Measurements from ENCODE around the gene CMTM1. TPM values are rescaled to one million over a fixed set of nuclear protein-coding genes. Genes with fewer than 3 reads are reported as not detected.
A peak's percentile ranks its signal among the peaks of the same experiment; 100 is the strongest.
"Not testable (repeated sequence)": the region's sequence is repeated elsewhere in the genome, so short reads cannot be mapped to it uniquely, and the experiment has no call there.

The CMTM1 gene
- total RNA-seq, 2 donors from 2014 or later: 7.2 to 11.6 TPM

GRCh38 chr16:66610111-66610820, 44.0 kb downstream of the CMTM1 start:
- no peak overlapping the region for H3K4me3 Mint-ChIP-seq
- DNase-seq (ENCODE audit: low spot score) (no peak), ATAC-seq (no peak)
- no peaks in the 10 kb centered on the region for H3K27me3 Mint-ChIP-seq
- no peak overlapping the region for H3K27ac Mint-ChIP-seq
- H3K36me3 Mint-ChIP-seq: no peaks in the 10 kb centered on the region
- no peaks in the 10 kb centered on the region for H3K9me3 Mint-ChIP-seq
- H3K4me1 Mint-ChIP-seq (ENCODE audit: low read depth in 2 of 2): peaks cover 14 to 17% of the 10 kb centered on the region in 2 donors

- not testable (repeated sequence) for H3K36me3 Mint-ChIP-seq; H3K27ac Mint-ChIP-seq; H3K9me3 Mint-ChIP-seq; ATAC-seq; H3K27me3 Mint-ChIP-seq; H3K4me3 Mint-ChIP-seq; DNase-seq (ENCODE audit: low spot score)
- peaks cover 5 to 12% of the 10 kb centered on the region in 2 donors for H3K4me1 Mint-ChIP-seq (ENCODE audit: low read depth in 2 of 2)
Measured at GRCh38 chr16:66611911-66612310, 45.7 kb downstream of the CMTM1 start.

GRCh38 chr16:66612422-66612821, 46.2 kb downstream of the CMTM1 start:
- Mint-ChIP-seq H3K27ac (no peak overlapping the region), H3K27me3 (no peaks in the 10 kb centered on the region), H3K4me1 (ENCODE audit: low read depth in 2 of 2) (peaks cover 5 to 12% of the 10 kb centered on the region in 2 donors), H3K9me3 (no peaks in the 10 kb centered on the region), H3K36me3 (no peaks in the 10 kb centered on the region), H3K4me3 (no peak overlapping the region)
- DNase-seq (ENCODE audit: low spot score) (no peak), ATAC-seq (no peak)

- no peaks in the 10 kb centered on the region for H3K36me3 Mint-ChIP-seq
- H3K4me1 Mint-ChIP-seq (ENCODE audit: low read depth in 2 of 2): peaks cover 0 to 7% of the 10 kb centered on the region in 2 donors
- no peak overlapping the region for H3K4me3 Mint-ChIP-seq
- H3K27me3 Mint-ChIP-seq: no peaks in the 10 kb centered on the region
- no peak for DNase-seq (ENCODE audit: low spot score)
- H3K9me3 Mint-ChIP-seq: no peaks in the 10 kb centered on the region
- ATAC-seq: peak in 1 of 2 donors; percentile 20
- no peak overlapping the region for H3K27ac Mint-ChIP-seq
Measured at GRCh38 chr16:66614161-66614802, 48.0 kb downstream of the CMTM1 start.

GRCh38 chr16:66616169-66616568, 49.9 kb downstream of the CMTM1 start:
- H3K4me3 Mint-ChIP-seq: no peak overlapping the region
- no peaks in the 10 kb centered on the region for H3K9me3 Mint-ChIP-seq
- no peaks in the 10 kb centered on the region for H3K36me3 Mint-ChIP-seq
- no peak for DNase-seq (ENCODE audit: low spot score)
- H3K27me3 Mint-ChIP-seq: no peaks in the 10 kb centered on the region
- H3K4me1 Mint-ChIP-seq (ENCODE audit: low read depth in 2 of 2): peaks cover 0 to 2% of the 10 kb centered on the region in 2 donors
- no peak for ATAC-seq
- no peak overlapping the region for H3K27ac Mint-ChIP-seq

GRCh38 chr16:66616592-66616991, 50.4 kb downstream of the CMTM1 start:
- no peaks in the 10 kb centered on the region for H3K9me3 Mint-ChIP-seq
- DNase-seq (ENCODE audit: low spot score) (no peak), ATAC-seq (no peak)
- H3K36me3 Mint-ChIP-seq: no peaks in the 10 kb centered on the region
- H3K27me3 Mint-ChIP-seq: no peaks in the 10 kb centered on the region
- H3K4me1 Mint-ChIP-seq (ENCODE audit: low read depth in 2 of 2): peaks cover 0 to 2% of the 10 kb centered on the region in 2 donors
- no peak overlapping the region for H3K4me3 Mint-ChIP-seq
- H3K27ac Mint-ChIP-seq: no peak overlapping the region

- H3K9me3 Mint-ChIP-seq: no peaks in the 10 kb centered on the region
- no peaks in the 10 kb centered on the region for H3K36me3 Mint-ChIP-seq
- no peaks in the 10 kb centered on the region for H3K27me3 Mint-ChIP-seq
- no peak overlapping the region for H3K27ac Mint-ChIP-seq
- ATAC-seq (no peak), DNase-seq (ENCODE audit: low spot score) (no peak)
- H3K4me3 Mint-ChIP-seq: no peak overlapping the region
- peaks cover 0 to 2% of the 10 kb centered on the region in 2 donors for H3K4me1 Mint-ChIP-seq (ENCODE audit: low read depth in 2 of 2)
Measured at GRCh38 chr16:66617010-66617434, 50.8 kb downstream of the CMTM1 start.

- Mint-ChIP-seq H3K27me3 (no peaks in the 10 kb centered on the region), H3K4me1 (ENCODE audit: low read depth in 2 of 2) (peaks cover 0 to 2% of the 10 kb centered on the region in 2 donors), H3K36me3 (no peaks in the 10 kb centered on the region), H3K9me3 (no peaks in the 10 kb centered on the region), H3K27ac (no peak overlapping the region), H3K4me3 (no peak overlapping the region)
- ATAC-seq (no peak), DNase-seq (ENCODE audit: low spot score) (no peak)
Measured at GRCh38 chr16:66617728-66618127, 51.5 kb downstream of the CMTM1 start.

- no peak overlapping the region for H3K27ac Mint-ChIP-seq
- peaks cover 0 to 2% of the 10 kb centered on the region in 2 donors for H3K4me1 Mint-ChIP-seq (ENCODE audit: low read depth in 2 of 2)
- DNase-seq (ENCODE audit: low spot score) (no peak), ATAC-seq (no peak)
- H3K36me3 Mint-ChIP-seq: no peaks in the 10 kb centered on the region
- H3K4me3 Mint-ChIP-seq: no peak overlapping the region
- H3K9me3 Mint-ChIP-seq: no peaks in the 10 kb centered on the region
- no peaks in the 10 kb centered on the region for H3K27me3 Mint-ChIP-seq
Measured at GRCh38 chr16:66618588-66619375, 52.5 kb downstream of the CMTM1 start.

- DNase-seq (ENCODE audit: low spot score) (no peak), ATAC-seq (no peak)
- Mint-ChIP-seq H3K27me3 (no peaks in the 10 kb centered on the region), H3K9me3 (no peaks in the 10 kb centered on the region), H3K27ac (no peak overlapping the region), H3K4me1 (ENCODE audit: low read depth in 2 of 2) (peaks cover 0 to 2% of the 10 kb centered on the region in 2 donors), H3K4me3 (no peak overlapping the region), H3K36me3 (no peaks in the 10 kb centered on the region)
Measured at GRCh38 chr16:66619534-66620428, 53.5 kb downstream of the CMTM1 start.

GRCh38 chr16:66620429-66620795, 54.2 kb downstream of the CMTM1 start:
- no peaks in the 10 kb centered on the region for H3K9me3 Mint-ChIP-seq
- H3K27ac Mint-ChIP-seq: no peak overlapping the region
- H3K4me1 Mint-ChIP-seq (ENCODE audit: low read depth in 2 of 2): peaks cover 0 to 2% of the 10 kb centered on the region in 2 donors
- H3K4me3 Mint-ChIP-seq: no peak overlapping the region
- no peaks in the 10 kb centered on the region for H3K36me3 Mint-ChIP-seq
- H3K27me3 Mint-ChIP-seq: no peaks in the 10 kb centered on the region
- ATAC-seq: no peak
- no peak for DNase-seq (ENCODE audit: low spot score)

GRCh38 chr16:66621973-66622372, 55.7 kb downstream of the CMTM1 start:
- ATAC-seq (no peak), DNase-seq (ENCODE audit: low spot score) (no peak)
- H3K9me3 Mint-ChIP-seq: no peaks in the 10 kb centered on the region
- no peak overlapping the region for H3K27ac Mint-ChIP-seq
- no peak overlapping the region for H3K4me3 Mint-ChIP-seq
- no peaks in the 10 kb centered on the region for H3K27me3 Mint-ChIP-seq
- no peaks in the 10 kb centered on the region for H3K36me3 Mint-ChIP-seq
- no peaks in the 10 kb centered on the region for H3K4me1 Mint-ChIP-seq (ENCODE audit: low read depth in 2 of 2)

GRCh38 chr16:66622863-66623262, 56.6 kb downstream of the CMTM1 start:
- ATAC-seq: no peak
- no peaks in the 10 kb centered on the region for H3K27me3 Mint-ChIP-seq
- H3K4me1 Mint-ChIP-seq (ENCODE audit: low read depth in 2 of 2): no peaks in the 10 kb centered on the region
- no peaks in the 10 kb centered on the region for H3K36me3 Mint-ChIP-seq
- DNase-seq (ENCODE audit: low spot score): no peak
- H3K27ac Mint-ChIP-seq: no peak overlapping the region
- no peaks in the 10 kb centered on the region for H3K9me3 Mint-ChIP-seq
- no peak overlapping the region for H3K4me3 Mint-ChIP-seq

Data from natural killer cell treated with Interleukin-12 subunit alpha and Interleukin-12 subunit beta and Interleukin-15 and Interleukin-18, amount 100 ng/mL, for 72 hours (primary cell).